ENCODE results near the gene FYTTD1.

FYTTD1 gene

GRCh38 chr3:197811343-197811742 lies 61.7 kb downstream of the FYTTD1 start:
- Histone ChIP-seq H3K4me1 (ENCODE audit: insufficient read depth, low read length) (no peaks in the 10 kb centered on the region), H3K36me3 (ENCODE audit: insufficient read depth, low read length) (no peaks in the 10 kb centered on the region), H3K9me3 (ENCODE audit: insufficient read depth, low read length, severe bottlenecking) (no peaks in the 10 kb centered on the region), H3K79me2 (ENCODE audit: insufficient read depth, low read length) (peaks cover 72% of the 10 kb centered on the region), H3K4me2 (ENCODE audit: insufficient read depth, low read length) (no peak overlapping the region), H3K27me3 (ENCODE audit: insufficient read depth, low read length, poor library complexity) (no peaks in the 10 kb centered on the region), H3K9ac (ENCODE audit: low read depth, low read length) (no peak overlapping the region), H4K20me1 (ENCODE audit: insufficient read depth, low read length) (peaks cover 5% of the 10 kb centered on the region; the same call in 1 of the 2 replicates), H2AFZ (ENCODE audit: low read depth, low read length) (no peak overlapping the region), H3K27ac (ENCODE audit: low read length) (no peak overlapping the region), H3K4me3 (ENCODE audit: low read depth in 1 of 2, low read length in 2 of 2) (no peak overlapping the region)
- no peak for DNase-seq
- TF ChIP-seq, protein P1, sequence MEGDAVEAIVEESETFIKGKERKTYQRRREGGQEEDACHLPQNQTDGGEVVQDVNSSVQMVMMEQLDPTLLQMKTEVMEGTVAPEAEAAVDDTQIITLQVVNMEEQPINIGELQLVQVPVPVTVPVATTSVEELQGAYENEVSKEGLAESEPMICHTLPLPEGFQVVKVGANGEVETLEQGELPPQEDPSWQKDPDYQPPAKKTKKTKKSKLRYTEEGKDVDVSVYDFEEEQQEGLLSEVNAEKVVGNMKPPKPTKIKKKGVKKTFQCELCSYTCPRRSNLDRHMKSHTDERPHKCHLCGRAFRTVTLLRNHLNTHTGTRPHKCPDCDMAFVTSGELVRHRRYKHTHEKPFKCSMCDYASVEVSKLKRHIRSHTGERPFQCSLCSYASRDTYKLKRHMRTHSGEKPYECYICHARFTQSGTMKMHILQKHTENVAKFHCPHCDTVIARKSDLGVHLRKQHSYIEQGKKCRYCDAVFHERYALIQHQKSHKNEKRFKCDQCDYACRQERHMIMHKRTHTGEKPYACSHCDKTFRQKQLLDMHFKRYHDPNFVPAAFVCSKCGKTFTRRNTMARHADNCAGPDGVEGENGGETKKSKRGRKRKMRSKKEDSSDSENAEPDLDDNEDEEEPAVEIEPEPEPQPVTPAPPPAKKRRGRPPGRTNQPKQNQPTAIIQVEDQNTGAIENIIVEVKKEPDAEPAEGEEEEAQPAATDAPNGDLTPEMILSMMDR (IDR thresholded peaks at IDR 0.05; ENCODE audit: borderline replicate concordance, extremely low read depth, low read length, poor library complexity, severe bottlenecking): no peak
- no peak for TF ChIP-seq EZH2 (IDR thresholded peaks at IDR 0.05; ENCODE audit: borderline replicate concordance, low read depth, low read length, severe bottlenecking)
- no peak for ATAC-seq (ENCODE audit: insufficient read depth, low read depth)

DNA sequence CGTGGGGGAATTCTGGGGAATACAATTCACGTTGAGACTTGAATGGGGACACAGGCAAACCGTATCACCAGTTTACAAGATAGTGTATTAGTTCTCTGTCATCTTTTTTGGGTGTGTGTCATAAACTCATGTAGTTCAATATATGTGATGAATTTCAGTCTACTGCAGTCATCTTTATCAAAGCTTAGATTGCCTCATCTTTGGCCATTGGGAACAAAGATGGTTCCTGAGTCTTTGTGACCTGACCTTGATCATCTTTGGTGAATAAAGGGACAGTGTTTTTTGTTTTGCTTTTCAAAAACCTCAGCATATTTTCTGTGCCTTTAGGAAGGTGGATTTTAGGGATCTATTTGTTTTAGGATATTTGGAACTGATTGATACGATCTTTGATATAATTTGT lies 64.7 kb downstream of the FYTTD1 start:
- no peak for TF ChIP-seq EZH2 (IDR thresholded peaks at IDR 0.05; ENCODE audit: borderline replicate concordance, low read depth, low read length, severe bottlenecking)
- TF ChIP-seq, protein P1 (IDR thresholded peaks at IDR 0.05; ENCODE audit: borderline replicate concordance, extremely low read depth, low read length, poor library complexity, severe bottlenecking): no peak
- peaks cover 60% of the 10 kb centered on the region for H3K79me2 ChIP-seq (ENCODE audit: insufficient read depth, low read length)

GRCh38 chr3:197820550-197821335 lies 71.1 kb downstream of the FYTTD1 start:
- Histone ChIP-seq H3K9ac (ENCODE audit: low read depth, low read length) (no peak overlapping the region), H3K27ac (ENCODE audit: low read length) (no peak overlapping the region), H4K20me1 (ENCODE audit: insufficient read depth, low read length) (no peaks in the 10 kb centered on the region), H3K36me3 (ENCODE audit: insufficient read depth, low read length) (peaks cover 34% of the 10 kb centered on the region), H3K9me3 (ENCODE audit: insufficient read depth, low read length, severe bottlenecking) (no peaks in the 10 kb centered on the region), H2AFZ (ENCODE audit: low read depth, low read length) (no peak overlapping the region), H3K4me3 (ENCODE audit: low read depth in 1 of 2, low read length in 2 of 2) (no peak overlapping the region), H3K4me2 (ENCODE audit: insufficient read depth, low read length) (no peak overlapping the region), H3K79me2 (ENCODE audit: insufficient read depth, low read length) (peaks cover 11% of the 10 kb centered on the region; the same call in 1 of the 2 replicates), H3K27me3 (ENCODE audit: insufficient read depth, low read length, poor library complexity) (no peaks in the 10 kb centered on the region), H3K4me1 (ENCODE audit: insufficient read depth, low read length) (no peaks in the 10 kb centered on the region)
- ATAC-seq (ENCODE audit: insufficient read depth, low read depth): no peak
- no peak for TF ChIP-seq EZH2 (IDR thresholded peaks at IDR 0.05; ENCODE audit: borderline replicate concordance, low read depth, low read length, severe bottlenecking)
- TF ChIP-seq, protein P1 (IDR thresholded peaks at IDR 0.05; ENCODE audit: borderline replicate concordance, extremely low read depth, low read length, poor library complexity, severe bottlenecking): no peak
- no peak for DNase-seq

More for the DNA sequence above, 64.7 kb downstream of the FYTTD1 start:
- Histone ChIP-seq H4K20me1 (ENCODE audit: insufficient read depth, low read length) (peaks cover 5% of the 10 kb centered on the region; the same call in 1 of the 2 replicates), H3K9me3 (ENCODE audit: insufficient read depth, low read length, severe bottlenecking) (no peaks in the 10 kb centered on the region), H3K27ac (ENCODE audit: low read length) (no peak overlapping the region), H3K27me3 (ENCODE audit: insufficient read depth, low read length, poor library complexity) (no peaks in the 10 kb centered on the region), H3K4me2 (ENCODE audit: insufficient read depth, low read length) (no peak overlapping the region), H2AFZ (ENCODE audit: low read depth, low read length) (no peak overlapping the region), H3K4me1 (ENCODE audit: insufficient read depth, low read length) (no peaks in the 10 kb centered on the region), H3K36me3 (ENCODE audit: insufficient read depth, low read length) (no peaks in the 10 kb centered on the region), H3K4me3 (ENCODE audit: low read depth in 1 of 2, low read length in 2 of 2) (no peak overlapping the region), H3K9ac (ENCODE audit: low read depth, low read length) (no peak overlapping the region)
- DNase-seq: no peak
- no peak for ATAC-seq (ENCODE audit: insufficient read depth, low read depth)
